ENCODE data around the gene OCLN. TPM values are rescaled to one million over a fixed set of nuclear protein-coding genes. Genes with fewer than 3 reads are reported as not detected.

Gene OCLN
- total RNA-seq, 2 experiments from 2014 or later = 5.5 to 6.8 TPM

DNA sequence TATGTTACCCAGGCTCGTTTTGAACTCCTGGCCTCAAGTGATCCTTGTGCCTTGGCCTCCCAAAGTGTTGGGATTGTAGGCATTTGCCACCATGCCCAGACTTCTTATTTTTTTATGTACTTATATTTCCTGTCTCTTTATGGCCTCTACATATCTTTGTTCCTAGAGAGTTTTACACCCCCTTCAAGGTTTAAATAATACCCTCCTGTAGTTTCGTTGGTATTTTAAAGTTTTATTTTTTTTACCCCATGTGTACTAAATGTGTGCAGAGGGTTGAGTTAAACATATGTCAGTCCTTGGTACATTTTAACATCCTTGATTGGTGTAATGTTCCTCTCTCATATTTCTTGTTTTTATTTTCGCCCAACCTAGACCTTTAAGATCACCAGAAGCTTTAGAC is 29.4 kb downstream of the OCLN start:
- Histone ChIP-seq H3K9me3 (ENCODE audit: control insufficient read depth in 1 of 2, insufficient read depth in 1 of 2, low read length in 2 of 2) (no peaks in the 10 kb centered on the region), H3K4me3 (ENCODE audit: low read length) (no peak overlapping the region), H3K4me1 (ENCODE audit: insufficient read depth, low read length) (no peaks in the 10 kb centered on the region), H3K27ac (ENCODE audit: low read depth in 1 of 2, low read length in 2 of 2) (no peak overlapping the region), H3K27me3 (ENCODE audit: control insufficient read depth in 1 of 2, insufficient read depth in 2 of 2, low read length in 2 of 2) (no peaks in the 10 kb centered on the region), H3K36me3 (ENCODE audit: insufficient read depth, low read length) (no peaks in the 10 kb centered on the region)
- Mint-ChIP-seq H3K4me1 (ENCODE audit: low read depth) (no peaks in the 10 kb centered on the region), H3K4me3 (no peak overlapping the region), H3K9me3 (no peaks in the 10 kb centered on the region), H3K27ac (no peak overlapping the region), H3K27me3 (no peaks in the 10 kb centered on the region), H3K36me3 (ENCODE audit: low read depth) (no peaks in the 10 kb centered on the region)
- TF ChIP-seq CTCF (IDR thresholded peaks at IDR 0.05) = no peak
- ChIA-PET POLR2A (no interaction called here), CTCF (interaction anchor here (0.6 kb wide), 1 partner anchor 12 kb away, joined by 4 read pairs; no protein-coding TSS in a partner anchor)
- ATAC-seq (ENCODE audit: poor library complexity) (no peak), DNase-seq (no peak)
- intact Hi-C loops (cut with DNase I, micrococcal nuclease) = no loop called here

GRCh38 chr5:69525490-69525889 is 32.9 kb downstream of the OCLN start:
- TF ChIP-seq CTCF (IDR thresholded peaks at IDR 0.05) = no peak
- no peaks in the 10 kb centered on the region for H3K9me3 ChIP-seq (ENCODE audit: control insufficient read depth in 1 of 2, insufficient read depth in 1 of 2, low read length in 2 of 2)
- Mint-ChIP-seq H3K9me3 (no peaks in the 10 kb centered on the region), H3K27me3 (peaks cover 18% of the 10 kb centered on the region), H3K4me3 (no peak overlapping the region), H3K27ac (no peak overlapping the region), H3K36me3 (ENCODE audit: low read depth) (no peaks in the 10 kb centered on the region), H3K4me1 (ENCODE audit: low read depth) (no peaks in the 10 kb centered on the region)
- H3K36me3 ChIP-seq (ENCODE audit: insufficient read depth, low read length) = no peaks in the 10 kb centered on the region
- H3K4me3 ChIP-seq (ENCODE audit: low read length) = no peak overlapping the region
- H3K4me1 ChIP-seq (ENCODE audit: insufficient read depth, low read length) = no peaks in the 10 kb centered on the region
- intact Hi-C loops (cut with DNase I, micrococcal nuclease) = no loop called here
- ChIA-PET CTCF (interaction anchor here (0.6 kb wide), 1 partner anchor 37 kb away, joined by 5 read pairs; no protein-coding TSS in a partner anchor), POLR2A (no interaction called here)
- no peak for ATAC-seq (ENCODE audit: poor library complexity)
- H3K27me3 ChIP-seq (ENCODE audit: control insufficient read depth in 1 of 2, insufficient read depth in 2 of 2, low read length in 2 of 2) = no peaks in the 10 kb centered on the region
- no peak for DNase-seq
- H3K27ac ChIP-seq (ENCODE audit: low read depth in 1 of 2, low read length in 2 of 2) = no peak overlapping the region

- intact Hi-C loops (cut with DNase I, micrococcal nuclease) = no loop called here
- Mint-ChIP-seq H3K36me3 (ENCODE audit: low read depth) (no peaks in the 10 kb centered on the region), H3K27me3 (peaks cover 25% of the 10 kb centered on the region), H3K9me3 (no peaks in the 10 kb centered on the region), H3K4me1 (ENCODE audit: low read depth) (no peaks in the 10 kb centered on the region), H3K4me3 (no peak overlapping the region), H3K27ac (no peak overlapping the region)
- H3K36me3 ChIP-seq (ENCODE audit: insufficient read depth, low read length) = no peaks in the 10 kb centered on the region
- H3K4me1 ChIP-seq (ENCODE audit: insufficient read depth, low read length) = no peaks in the 10 kb centered on the region
- ChIA-PET POLR2A (no interaction called here), CTCF (no interaction called here)
- no peak overlapping the region for H3K27ac ChIP-seq (ENCODE audit: low read depth in 1 of 2, low read length in 2 of 2)
- ATAC-seq (ENCODE audit: poor library complexity) (no peak), DNase-seq (no peak)
- H3K9me3 ChIP-seq (ENCODE audit: control insufficient read depth in 1 of 2, insufficient read depth in 1 of 2, low read length in 2 of 2) = no peaks in the 10 kb centered on the region
- no peaks in the 10 kb centered on the region for H3K27me3 ChIP-seq (ENCODE audit: control insufficient read depth in 1 of 2, insufficient read depth in 2 of 2, low read length in 2 of 2)
- H3K4me3 ChIP-seq (ENCODE audit: low read length) = no peak overlapping the region
- TF ChIP-seq CTCF (IDR thresholded peaks at IDR 0.05) = no peak
These were observed 34.1 kb downstream of the OCLN start for GRCh38 chr5:69526660-69527059.

All from CD4-positive, alpha-beta T cell (primary cell).